K562 treated with DMSO at 1 percent for 48 hours (cell line): ENCODE results near the gene COL4A5. TPM values are rescaled to one million over a fixed set of nuclear protein-coding genes. Genes with fewer than 3 reads are reported as not detected.

Experiments
- total RNA-seq: library from RNA; unstranded; fragments of 300-600 nt; gene quantifications from 2 replicates; pipeline ENCODE4 v1.2.3, GENCODE V29; 2022; ENCODE audit warnings: low replicate concordance; ENCODE audit errors: extremely low read depth

The COL4A5 gene
- not detected in 2 replicates for total RNA-seq

DNA sequence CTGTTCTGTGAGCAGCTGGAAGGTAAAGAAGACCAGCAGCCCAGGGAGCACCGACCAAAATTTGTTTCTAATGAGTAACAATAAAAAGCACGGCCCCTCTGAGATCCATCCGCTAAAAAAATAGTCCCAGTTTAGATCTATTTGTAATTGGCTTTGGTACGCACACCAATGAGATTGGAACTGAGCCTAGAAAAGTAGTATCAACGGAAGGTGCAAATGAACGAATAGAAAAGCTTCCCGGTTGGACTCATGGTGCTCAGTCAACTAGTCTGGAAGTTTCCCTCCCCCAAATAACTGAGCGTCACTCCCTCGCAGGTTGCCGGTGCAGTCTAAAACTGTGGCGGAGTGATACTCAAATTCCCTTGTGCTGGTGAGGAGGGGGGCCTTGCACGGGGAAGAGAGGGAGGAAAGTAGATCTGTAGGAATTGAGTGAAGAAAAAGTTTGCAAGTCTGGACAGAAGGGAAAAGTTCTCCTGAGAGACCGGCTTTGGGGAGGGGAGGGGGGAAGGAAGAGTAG, at the start of gene COL4A5:
Gene COL4A5 (plus strand): TSS at position 413 of the 517 bp plus-strand sequence. CDS start 288 bp downstream, outside the sequence.

DNA sequence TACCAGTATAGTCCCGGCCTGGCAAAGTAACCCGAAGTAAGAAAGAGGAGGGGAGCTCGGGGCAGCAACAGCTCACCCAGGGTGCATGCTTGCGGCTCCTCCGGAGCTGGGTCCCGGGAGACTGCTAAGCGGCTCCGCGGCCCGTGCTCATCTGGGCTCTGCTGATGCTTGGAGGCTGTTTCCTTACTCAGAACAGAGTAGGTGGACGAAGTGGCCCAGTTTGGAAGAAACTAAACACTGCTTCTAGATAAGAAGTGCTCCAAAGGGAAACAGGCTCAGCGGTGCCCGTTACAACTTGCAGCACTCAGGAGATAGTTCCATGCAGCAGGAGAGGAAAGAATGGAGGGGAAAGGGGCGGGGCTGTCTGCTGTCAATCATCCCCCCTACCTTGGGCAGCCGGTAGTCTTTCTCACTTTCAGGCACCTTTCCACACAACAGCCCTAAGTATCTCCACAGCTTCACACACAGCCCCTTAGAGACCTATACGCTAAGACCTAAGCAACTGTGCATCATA, 1.5 kb upstream of the COL4A5 start, which contains the start of gene COL4A6:
Gene COL4A6 (minus strand): TSS at position 313 of the 514 bp plus-strand sequence. CDS start 226 bp downstream, at position 87.

DNA sequence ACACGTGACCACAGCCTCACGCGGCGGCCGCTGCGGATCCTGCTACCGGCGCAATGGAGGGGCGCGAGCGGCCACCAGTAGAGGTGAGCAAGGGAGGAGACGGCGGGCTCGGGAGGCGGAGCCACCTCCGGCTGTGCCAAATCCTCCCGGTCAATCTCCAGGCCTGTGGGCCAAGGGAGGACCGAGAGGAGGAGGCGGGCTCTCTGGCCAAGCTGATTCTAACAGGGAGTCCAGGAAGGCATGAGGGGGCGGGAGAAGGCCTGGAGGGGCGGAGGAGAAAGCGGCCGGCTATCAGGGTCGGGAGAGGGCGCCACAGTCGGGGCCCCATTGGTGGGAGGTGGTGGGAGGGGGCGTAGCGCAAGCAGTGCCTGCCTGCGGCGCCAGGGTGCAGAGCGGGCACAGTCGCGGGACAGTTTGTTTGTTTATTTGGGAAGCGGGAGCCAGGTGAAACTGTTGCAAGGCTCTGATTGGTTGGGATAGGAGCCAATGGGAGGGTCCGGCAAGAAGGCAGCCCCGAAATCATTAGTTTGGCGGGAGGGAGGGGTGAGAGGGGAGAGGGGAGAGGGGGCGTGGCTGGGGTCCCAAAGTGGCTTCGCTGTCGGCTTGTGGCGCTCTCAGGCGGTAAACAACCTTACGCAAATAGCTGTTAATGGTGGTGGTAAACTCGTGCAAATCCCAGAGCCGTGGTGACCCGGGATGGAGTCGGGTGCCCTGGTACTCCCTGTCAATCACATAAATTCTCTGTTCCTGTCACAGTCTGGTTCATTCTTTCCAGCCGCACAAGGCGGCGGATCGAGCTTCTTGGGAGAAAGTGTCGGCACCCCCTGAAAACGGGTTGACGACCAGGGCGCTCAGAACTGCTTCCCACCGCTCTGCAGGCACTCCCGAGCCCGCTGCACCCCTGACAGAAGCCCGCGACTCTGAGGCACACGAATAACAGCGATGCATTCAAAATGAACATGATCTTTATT, 297.2 kb downstream of the COL4A5 start, which contains the start of gene IRS4:
Gene IRS4 (minus strand): TSS at position 55 of the 971 bp plus-strand sequence.

Other genes starting within 250 kb of the COL4A5 start
- not detected in 2 replicates for gene COL4A6, start 1.4 kb upstream of the COL4A5 start, total RNA-seq